Astrocyte of the cerebellum (primary cell): ENCODE measurements around the gene POLE2.
A peak's percentile ranks its signal among the peaks of the same experiment; 100 is the strongest.
"Not testable (repeated sequence)": the region's sequence is repeated elsewhere in the genome, so short reads cannot be mapped to it uniquely, and the experiment has no call there.

Experiments
- DNase-seq: peaks from one replicate; pipeline ENCODE4 v3.0.0-alpha.2; 2011; ENCODE audit warnings: low read depth
- H3K4me3 ChIP-seq: 2 replicates; pipeline ENCODE4 v1.5.1; 2011; ENCODE audit warnings: mild to moderate bottlenecking, low read depth, low read length, moderate library complexity
- in situ Hi-C: cut with HindIII; loops from 2 replicates; pipeline ENCODE4 v1.10.0; 2017; ENCODE audit warnings: low sequenced_read_pairs
- TF ChIP-seq, protein P1 (sequence below): IDR thresholded peaks from 2 replicates; pipeline ENCODE4 v1.5.1; 2012; ENCODE audit warnings: low read length, low read depth, moderate library complexity, mild to moderate bottlenecking; ENCODE audit errors: missing control alignments

POLE2 gene

DNA sequence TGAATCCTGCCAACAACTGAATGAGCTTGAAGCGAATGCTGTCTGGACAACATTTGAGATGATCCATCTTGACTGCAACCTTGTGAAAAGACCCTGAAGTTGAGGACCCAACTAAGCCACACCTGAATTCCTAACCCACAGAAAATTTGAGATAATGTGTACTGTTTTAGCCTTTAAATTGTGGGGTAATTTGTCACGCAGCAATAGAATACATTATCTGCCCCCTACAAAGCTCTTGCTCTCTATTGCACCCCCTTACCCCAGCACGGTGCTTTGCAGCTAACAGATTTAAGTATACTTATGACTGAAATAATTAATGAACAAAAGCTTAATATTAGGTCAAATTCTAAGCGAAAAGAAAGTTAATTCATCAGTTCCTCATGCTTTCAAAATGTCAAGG lies 1.6 kb downstream of the POLE2 start:
- no peak for DNase-seq
- in situ Hi-C loops = no loop called here
- TF ChIP-seq, protein P1, sequence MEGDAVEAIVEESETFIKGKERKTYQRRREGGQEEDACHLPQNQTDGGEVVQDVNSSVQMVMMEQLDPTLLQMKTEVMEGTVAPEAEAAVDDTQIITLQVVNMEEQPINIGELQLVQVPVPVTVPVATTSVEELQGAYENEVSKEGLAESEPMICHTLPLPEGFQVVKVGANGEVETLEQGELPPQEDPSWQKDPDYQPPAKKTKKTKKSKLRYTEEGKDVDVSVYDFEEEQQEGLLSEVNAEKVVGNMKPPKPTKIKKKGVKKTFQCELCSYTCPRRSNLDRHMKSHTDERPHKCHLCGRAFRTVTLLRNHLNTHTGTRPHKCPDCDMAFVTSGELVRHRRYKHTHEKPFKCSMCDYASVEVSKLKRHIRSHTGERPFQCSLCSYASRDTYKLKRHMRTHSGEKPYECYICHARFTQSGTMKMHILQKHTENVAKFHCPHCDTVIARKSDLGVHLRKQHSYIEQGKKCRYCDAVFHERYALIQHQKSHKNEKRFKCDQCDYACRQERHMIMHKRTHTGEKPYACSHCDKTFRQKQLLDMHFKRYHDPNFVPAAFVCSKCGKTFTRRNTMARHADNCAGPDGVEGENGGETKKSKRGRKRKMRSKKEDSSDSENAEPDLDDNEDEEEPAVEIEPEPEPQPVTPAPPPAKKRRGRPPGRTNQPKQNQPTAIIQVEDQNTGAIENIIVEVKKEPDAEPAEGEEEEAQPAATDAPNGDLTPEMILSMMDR = no peak
- no peak overlapping the region for H3K4me3 ChIP-seq

DNA sequence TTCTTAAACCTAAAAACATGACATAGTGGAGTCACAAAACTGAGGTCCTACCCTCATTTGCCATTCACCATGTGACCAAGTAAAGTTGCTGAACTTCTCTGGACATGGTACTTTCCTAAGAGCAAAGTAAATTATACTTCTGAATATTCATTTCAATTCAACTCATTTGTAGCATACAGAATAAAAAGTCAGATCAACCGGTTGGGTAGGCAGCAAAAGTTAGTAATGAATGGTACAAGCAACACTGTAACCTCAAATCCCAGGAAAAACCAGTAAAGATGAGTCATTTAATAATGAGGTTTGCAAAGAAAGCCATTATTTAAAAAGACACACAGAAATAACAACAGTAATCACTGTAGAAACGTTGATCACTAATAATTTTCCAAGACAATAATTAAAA lies 8.7 kb downstream of the POLE2 start:
- H3K4me3 ChIP-seq = no peak overlapping the region
- in situ Hi-C loops = no loop called here
- no peak for DNase-seq
- TF ChIP-seq, protein P1 = no peak

DNA sequence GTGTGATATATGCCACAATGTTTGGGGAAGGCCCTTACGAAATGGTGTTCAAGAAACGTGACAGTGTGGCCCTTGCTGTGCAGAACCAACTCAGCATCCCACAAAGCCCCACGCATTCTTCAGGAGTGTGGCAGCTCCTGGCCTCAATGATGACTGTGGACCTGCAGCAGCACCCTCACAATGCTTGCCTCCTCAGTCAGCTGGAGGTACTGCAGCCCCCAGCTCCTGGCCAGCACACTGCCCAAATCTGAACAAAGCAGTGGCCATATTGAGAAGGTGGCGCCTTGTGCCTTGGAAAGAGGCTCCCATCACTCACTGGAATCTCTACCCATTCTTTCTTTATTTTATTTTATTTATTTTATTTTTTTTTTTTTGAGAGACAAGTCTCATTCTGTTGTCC lies 10.4 kb downstream of the POLE2 start:
- in situ Hi-C loops = no loop called here

DNA sequence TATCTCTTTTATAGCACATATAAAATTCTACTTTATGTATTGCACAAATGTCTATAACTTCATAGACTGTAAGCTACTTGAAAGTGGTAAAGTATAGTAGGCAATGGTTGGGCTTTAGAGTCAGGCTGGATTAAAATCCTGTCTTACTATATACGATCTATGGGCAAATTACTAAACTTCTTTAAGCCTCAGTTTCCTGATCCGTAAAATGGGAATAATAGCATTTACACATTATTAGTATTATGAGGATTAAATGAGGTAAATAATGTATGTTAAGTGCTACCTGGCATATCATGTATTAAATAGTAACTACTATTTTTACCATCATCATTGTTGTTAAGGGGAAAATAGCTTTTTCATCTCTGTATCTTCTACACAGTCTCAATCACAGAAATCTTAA lies 14.4 kb downstream of the POLE2 start:
- in situ Hi-C loops = no loop called here
- no peak for DNase-seq
- TF ChIP-seq, protein P1 = no peak
- no peak overlapping the region for H3K4me3 ChIP-seq

More for the DNA sequence above, 10.4 kb downstream of the POLE2 start:
- TF ChIP-seq, protein P1 = peak; percentile 30
- DNase-seq = no peak
- H3K4me3 ChIP-seq = no peak overlapping the region

DNA sequence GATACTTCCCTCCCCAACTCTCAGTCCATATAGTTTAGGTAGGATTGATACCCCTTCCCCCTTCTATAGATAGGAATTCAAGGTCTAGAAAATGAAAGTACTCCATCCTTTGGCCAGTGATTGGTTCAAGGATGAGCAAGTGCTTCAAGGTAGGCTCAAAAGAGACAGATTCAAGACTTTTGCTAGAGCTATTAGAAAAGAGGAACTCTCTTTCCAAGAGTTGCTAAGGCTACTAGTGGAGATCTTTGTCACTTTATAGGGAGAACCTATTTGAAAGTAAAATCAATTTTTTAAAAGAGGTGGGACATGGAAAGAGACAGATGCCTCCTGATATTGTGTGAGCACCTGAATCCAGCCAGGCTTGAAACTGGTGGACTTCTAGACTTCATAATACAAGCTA lies 17.5 kb downstream of the POLE2 start:
- no peak overlapping the region for H3K4me3 ChIP-seq
- TF ChIP-seq, protein P1 = no peak
- in situ Hi-C loops = no loop called here
- DNase-seq = no peak

DNA sequence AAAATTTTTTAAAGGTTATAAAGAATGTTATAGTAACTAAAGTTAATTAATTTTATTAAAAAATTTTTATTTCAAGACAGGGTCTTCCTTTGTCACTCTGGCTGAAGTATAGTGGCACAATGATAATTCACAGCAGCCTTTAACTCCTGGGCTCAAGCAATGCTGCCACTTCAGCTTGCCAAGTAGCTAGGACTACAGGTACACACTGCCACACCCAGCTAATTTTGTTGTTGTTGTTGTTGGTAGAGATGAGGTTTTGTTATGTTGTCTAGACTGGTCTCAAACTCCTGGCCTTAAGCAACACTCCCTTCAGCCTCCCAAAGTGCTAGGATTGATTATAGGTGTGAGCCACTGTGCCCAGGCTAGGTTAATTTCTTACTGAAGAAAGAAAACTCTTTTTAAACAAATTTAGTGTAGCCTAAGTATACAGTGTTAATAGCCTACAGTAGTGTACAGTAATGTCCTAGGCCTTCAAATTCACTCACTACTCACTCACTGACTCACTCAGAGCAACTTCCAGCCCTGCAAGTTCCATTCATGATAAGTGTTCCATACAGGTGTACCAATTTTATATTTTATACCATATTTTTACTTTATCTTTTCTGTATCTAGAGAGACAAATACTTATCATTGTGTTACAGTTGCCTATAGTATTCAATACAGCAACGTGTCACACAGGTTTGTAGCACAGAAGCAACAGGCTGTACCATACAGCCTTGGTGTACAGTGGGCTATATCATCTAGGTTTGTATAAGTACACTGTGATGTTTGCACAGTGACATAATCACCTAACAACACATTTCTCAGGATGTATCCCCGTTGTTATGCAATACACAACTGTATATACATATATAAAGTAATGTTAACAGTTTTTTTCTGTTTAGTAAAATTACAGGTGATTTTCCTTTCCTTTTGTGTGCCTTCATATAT lies 28.2 kb downstream of the POLE2 start:
- DNase-seq = no peak
- TF ChIP-seq, protein P1 = no peak
- no peak overlapping the region for H3K4me3 ChIP-seq
- in situ Hi-C loops = no loop called here

DNA sequence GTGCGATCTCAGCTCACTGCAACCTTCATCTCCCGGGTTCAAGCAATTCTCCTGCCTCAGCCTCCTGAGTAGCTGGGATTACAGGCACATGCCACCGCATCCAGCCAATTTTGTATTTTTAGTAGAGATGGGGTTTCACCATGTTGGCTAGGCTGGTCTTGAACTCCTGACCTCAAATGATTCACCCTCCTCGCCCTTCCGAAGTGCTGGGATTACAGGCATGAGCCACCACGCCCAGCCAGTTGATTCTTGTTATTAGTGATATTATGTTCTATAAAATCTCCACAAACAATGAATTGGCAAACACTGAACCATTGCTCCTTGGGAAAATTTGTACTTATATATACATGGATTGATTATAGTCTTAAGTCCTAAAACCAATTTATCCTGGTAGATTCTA lies 30.5 kb downstream of the POLE2 start:
- in situ Hi-C loops, DNase-seq, H3K4me3 ChIP-seq: not testable (repeated sequence)
